ENCODE data around the gene GALNT1.

- TF ChIP-seq, protein P1, sequence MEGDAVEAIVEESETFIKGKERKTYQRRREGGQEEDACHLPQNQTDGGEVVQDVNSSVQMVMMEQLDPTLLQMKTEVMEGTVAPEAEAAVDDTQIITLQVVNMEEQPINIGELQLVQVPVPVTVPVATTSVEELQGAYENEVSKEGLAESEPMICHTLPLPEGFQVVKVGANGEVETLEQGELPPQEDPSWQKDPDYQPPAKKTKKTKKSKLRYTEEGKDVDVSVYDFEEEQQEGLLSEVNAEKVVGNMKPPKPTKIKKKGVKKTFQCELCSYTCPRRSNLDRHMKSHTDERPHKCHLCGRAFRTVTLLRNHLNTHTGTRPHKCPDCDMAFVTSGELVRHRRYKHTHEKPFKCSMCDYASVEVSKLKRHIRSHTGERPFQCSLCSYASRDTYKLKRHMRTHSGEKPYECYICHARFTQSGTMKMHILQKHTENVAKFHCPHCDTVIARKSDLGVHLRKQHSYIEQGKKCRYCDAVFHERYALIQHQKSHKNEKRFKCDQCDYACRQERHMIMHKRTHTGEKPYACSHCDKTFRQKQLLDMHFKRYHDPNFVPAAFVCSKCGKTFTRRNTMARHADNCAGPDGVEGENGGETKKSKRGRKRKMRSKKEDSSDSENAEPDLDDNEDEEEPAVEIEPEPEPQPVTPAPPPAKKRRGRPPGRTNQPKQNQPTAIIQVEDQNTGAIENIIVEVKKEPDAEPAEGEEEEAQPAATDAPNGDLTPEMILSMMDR (IDR thresholded peaks at IDR 0.05 in 2 of 3, conservative IDR thresholded peaks at IDR 0.05 in 1 of 3; ENCODE audit: control insufficient read depth in 2 of 3, extremely low read depth in 1 of 3, insufficient read depth in 1 of 3, low read depth in 3 of 3, low read length in 3 of 3) = no peak
- TF ChIP-seq SRF (IDR thresholded peaks at IDR 0.05; ENCODE audit: low read depth in 2 of 2, low read length in 2 of 2) = no peak
- TF ChIP-seq BHLHE40 (IDR thresholded peaks at IDR 0.05; ENCODE audit: borderline replicate concordance in 1 of 2, low read depth in 2 of 2, low read length in 1 of 2) = no peak
- no peak for TF ChIP-seq TARDBP (IDR thresholded peaks at IDR 0.05; ENCODE audit: borderline replicate concordance)
- no peak for TF ChIP-seq TAF1 (IDR thresholded peaks at IDR 0.05; ENCODE audit: borderline replicate concordance, low read depth, low read length)
- TF ChIP-seq CEBPZ (IDR thresholded peaks at IDR 0.05; ENCODE audit: low read depth, low read length) = no peak
- TF ChIP-seq POLR2A (IDR thresholded peaks at IDR 0.05; ENCODE audit: low read depth, low read length) = no peak
- no peak for TF ChIP-seq NFYB (IDR thresholded peaks at IDR 0.05; ENCODE audit: insufficient read depth, low read depth, low read length)
- TF ChIP-seq CBX3 (IDR thresholded peaks at IDR 0.05; ENCODE audit: borderline replicate concordance, low read depth) = no peak
- no peak for TF ChIP-seq SPI1 (IDR thresholded peaks at IDR 0.05; ENCODE audit: borderline replicate concordance, insufficient read depth, low read depth, low read length)
Observed at GRCh38 chr18:35733408-35733807, 151.9 kb downstream of the GALNT1 start.
